Body of pancreas (tissue), 4 donors: ENCODE results near the gene OR51B4.

Experiments used
- CTCF ChIP-seq, 7 experiments: fragments of 450-650 bp in 4 of 7; fragments of 200-600 bp in 3 of 7; sonication (generic) in 3 of 7; IDR thresholded peaks; one replicate each; pipeline ENCODE4 v1.5.1; 2016 to 2019; ENCODE audit warnings: antibody characterized with exemption in 7 of 7
- POLR2A ChIP-seq, 3 donors: fragments of 450-650 bp; IDR thresholded peaks; one replicate each; pipeline ENCODE4 v1.6.1; 2016; ENCODE audit warnings: antibody characterized with exemption in 3 of 3, mild to moderate bottlenecking in 2 of 3

- TF ChIP-seq CTCF (IDR thresholded peaks at IDR 0.05) (no peak), POLR2A (IDR thresholded peaks at IDR 0.05) (no peak)
These were observed 35.1 kb downstream of the OR51B4 start for GRCh38 chr11:5266609-5267008.
